ENCODE measurements around the gene PCDH9. TPM values are rescaled to one million over a fixed set of nuclear protein-coding genes. Genes with fewer than 3 reads are reported as not detected.

The PCDH9 gene
- polyA plus RNA-seq, 1 of the 3 experiments (the other 2 are of a cell fraction) = 1.3 TPM

- TF ChIP-seq EP300 (IDR thresholded peaks at IDR 0.05; ENCODE audit: borderline replicate concordance in 1 of 2, low read depth in 1 of 2, low read length in 1 of 2) (no peak), REST (IDR thresholded peaks at IDR 0.05; ENCODE audit: low read depth, low read length) (no peak), USF2 (IDR thresholded peaks at IDR 0.05; ENCODE audit: borderline replicate concordance, low read depth, low read length) (no peak), RAD21 (IDR thresholded peaks at IDR 0.05; ENCODE audit: low read length) (no peak), SMC3 (IDR thresholded peaks at IDR 0.05; ENCODE audit: low read depth, low read length) (no peak), ELF1 (IDR thresholded peaks at IDR 0.05) (no peak), CHD2 (IDR thresholded peaks at IDR 0.05; ENCODE audit: low read length, partially characterized antibody) (no peak)
- H3K36me3 ChIP-seq (replicated peaks in 1 of 2; ENCODE audit: control insufficient read depth in 1 of 2, insufficient read depth in 2 of 2, low read length in 1 of 2) = no peaks in the 10 kb centered on the region
- H3K9ac ChIP-seq = no peak overlapping the region
- H4K20me1 ChIP-seq (ENCODE audit: insufficient read depth) = no peaks in the 10 kb centered on the region
- H3K27me3 ChIP-seq (ENCODE audit: insufficient read depth) = no peaks in the 10 kb centered on the region
- H2AFZ ChIP-seq (ENCODE audit: low read depth) = no peak overlapping the region
- WGBS (ENCODE audit: low lambda C conversion rate) = 92% methylated on average over 1 of the region's 1 CpG
- no peak for DNase-seq
- no peak overlapping the region for H3K4me3 ChIP-seq (ENCODE audit: low read depth in 2 of 2, low read length in 1 of 2)
- ChIA-PET CTCF (interaction anchor here (1.1 kb wide), 1 partner anchor 11 kb away, joined by 4 read pairs; no protein-coding TSS in a partner anchor), POLR2A (no interaction called here)
- no peaks in the 10 kb centered on the region for H3K4me1 ChIP-seq (ENCODE audit: control insufficient read depth in 1 of 2, insufficient read depth in 2 of 2, low read depth in 1 of 2, low read length in 1 of 2)
- no peak overlapping the region for H3K4me2 ChIP-seq
- H3K9me2 ChIP-seq = no peaks in the 10 kb centered on the region
- no peaks in the 10 kb centered on the region for H3F3A ChIP-seq (replicated peaks; ENCODE audit: insufficient read depth)
- H3K27ac ChIP-seq (ENCODE audit: low read depth in 2 of 2, low read length in 1 of 2) = no peak overlapping the region
- H3K9me3 ChIP-seq = no peaks in the 10 kb centered on the region; the same call in 1 of the 2 replicates
- no peaks in the 10 kb centered on the region for H3K79me2 ChIP-seq (ENCODE audit: insufficient read depth)
Measured at GRCh38 chr13:66576381-66576780, 653.8 kb downstream of the PCDH9 start.

- WGBS (ENCODE audit: low lambda C conversion rate) = 89% methylated on average over 6 of the region's 6 CpGs
- no peak overlapping the region for H3K9ac ChIP-seq
- DNase-seq = no peak
- no peak for TF ChIP-seq CTCF (IDR thresholded peaks at IDR 0.05)
- TF ChIP-seq POLR2AphosphoS5 (IDR thresholded peaks at IDR 0.05; ENCODE audit: low read depth, low read length) = no peak
- TF ChIP-seq, protein P1, sequence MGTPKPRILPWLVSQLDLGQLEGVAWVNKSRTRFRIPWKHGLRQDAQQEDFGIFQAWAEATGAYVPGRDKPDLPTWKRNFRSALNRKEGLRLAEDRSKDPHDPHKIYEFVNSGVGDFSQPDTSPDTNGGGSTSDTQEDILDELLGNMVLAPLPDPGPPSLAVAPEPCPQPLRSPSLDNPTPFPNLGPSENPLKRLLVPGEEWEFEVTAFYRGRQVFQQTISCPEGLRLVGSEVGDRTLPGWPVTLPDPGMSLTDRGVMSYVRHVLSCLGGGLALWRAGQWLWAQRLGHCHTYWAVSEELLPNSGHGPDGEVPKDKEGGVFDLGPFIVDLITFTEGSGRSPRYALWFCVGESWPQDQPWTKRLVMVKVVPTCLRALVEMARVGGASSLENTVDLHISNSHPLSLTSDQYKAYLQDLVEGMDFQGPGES (IDR thresholded peaks at IDR 0.05; ENCODE audit: low read depth, low read length) = no peak
- TF ChIP-seq EP300 (IDR thresholded peaks at IDR 0.05; ENCODE audit: borderline replicate concordance in 1 of 2, low read depth in 1 of 2, low read length in 1 of 2) = no peak
- no peak for TF ChIP-seq MEF2A (IDR thresholded peaks at IDR 0.05; ENCODE audit: borderline replicate concordance, low read depth)
- TF ChIP-seq USF1 (IDR thresholded peaks at IDR 0.05; ENCODE audit: borderline replicate concordance, low read depth) = no peak
- TF ChIP-seq MAX (IDR thresholded peaks at IDR 0.05; ENCODE audit: low read depth) = no peak
- TF ChIP-seq GATA2 (CRISPR knock-in tag; IDR thresholded peaks at IDR 0.05) = no peak
- no peak for TF ChIP-seq USF2 (IDR thresholded peaks at IDR 0.05; ENCODE audit: borderline replicate concordance, low read depth, low read length)
- TF ChIP-seq TAF1 (IDR thresholded peaks at IDR 0.05; ENCODE audit: borderline replicate concordance, low read depth, low read length) = no peak
- no peak for TF ChIP-seq RCOR1 (IDR thresholded peaks at IDR 0.05; ENCODE audit: low read length)
- no peak for TF ChIP-seq SIN3A (IDR thresholded peaks at IDR 0.05; ENCODE audit: borderline replicate concordance, low read depth, low read length)
Measured at GRCh38 chr13:66574606-66575005, 655.5 kb downstream of the PCDH9 start.

More at GRCh38 chr13:66574606-66575005, 655.5 kb downstream of the PCDH9 start:
- Histone ChIP-seq H3F3A (replicated peaks; ENCODE audit: insufficient read depth) (no peaks in the 10 kb centered on the region), H3K9me3 (no peaks in the 10 kb centered on the region; the same call in 1 of the 2 replicates), H2AFZ (ENCODE audit: low read depth) (peak overlapping the region; percentile 9; the same call in 1 of the 2 replicates), H3K4me2 (no peak overlapping the region), H3K36me3 (replicated peaks in 1 of 2; ENCODE audit: control insufficient read depth in 1 of 2, insufficient read depth in 2 of 2, low read length in 1 of 2) (no peaks in the 10 kb centered on the region), H3K9me2 (no peaks in the 10 kb centered on the region), H3K4me1 (ENCODE audit: control insufficient read depth in 1 of 2, insufficient read depth in 2 of 2, low read depth in 1 of 2, low read length in 1 of 2) (no peaks in the 10 kb centered on the region), H3K27ac (ENCODE audit: low read depth in 2 of 2, low read length in 1 of 2) (no peak overlapping the region; a peak in 1 of 4 replicates), H3K4me3 (ENCODE audit: low read depth in 2 of 2, low read length in 1 of 2) (no peak overlapping the region), H3K79me2 (ENCODE audit: insufficient read depth) (no peaks in the 10 kb centered on the region), H4K20me1 (ENCODE audit: insufficient read depth) (no peaks in the 10 kb centered on the region), H3K27me3 (ENCODE audit: insufficient read depth) (no peaks in the 10 kb centered on the region)
- CTCF ChIA-PET = interaction anchor here (1.4 kb wide), 1 partner anchor 44 kb away, joined by 3 read pairs; no protein-coding TSS in a partner anchor
- POLR2A ChIA-PET = no interaction called here

Measured in SK-N-SH (cell line).